Activated T-cell treated with anti-CD3 and anti-CD28 coated beads for 48 hours (primary cell): ENCODE data around the gene TMEM273.

Experiments used
- DNase-seq: peaks from one replicate; pipeline ENCODE4 v3.0.0-alpha.2; 2020; ENCODE audit warnings: low read depth

The TMEM273 gene

GRCh38 chr10:49176310-49177268, 11.6 kb downstream of the TMEM273 start:
- no peak for DNase-seq

GRCh38 chr10:49175587-49176309, 12.4 kb downstream of the TMEM273 start:
- no peak for DNase-seq

GRCh38 chr10:49174926-49175500, 13.2 kb downstream of the TMEM273 start:
- DNase-seq: no peak

- DNase-seq: no peak
Measured at GRCh38 chr10:49174261-49174925, 13.8 kb downstream of the TMEM273 start.

- no peak for DNase-seq
Measured at GRCh38 chr10:49173853-49174252, 14.3 kb downstream of the TMEM273 start.

GRCh38 chr10:49173201-49173772, 14.9 kb downstream of the TMEM273 start:
- no peak for DNase-seq

GRCh38 chr10:49172777-49173132, 15.4 kb downstream of the TMEM273 start:
- DNase-seq: no peak

- no peak for DNase-seq
Measured at GRCh38 chr10:49172061-49172776, 16.0 kb downstream of the TMEM273 start.

- no peak for DNase-seq
Measured at GRCh38 chr10:49171326-49172060, 16.7 kb downstream of the TMEM273 start.

GRCh38 chr10:49170632-49171325, 17.4 kb downstream of the TMEM273 start:
- DNase-seq: no peak

- no peak for DNase-seq
Measured at GRCh38 chr10:49169776-49170175, 18.4 kb downstream of the TMEM273 start.

- no peak for DNase-seq
Measured at GRCh38 chr10:49168831-49169500, 19.2 kb downstream of the TMEM273 start.

- no peak for DNase-seq
Measured at GRCh38 chr10:49168171-49168540, 20.0 kb downstream of the TMEM273 start.

- DNase-seq: no peak
Measured at GRCh38 chr10:49167425-49168170, 20.6 kb downstream of the TMEM273 start.

- no peak for DNase-seq
Measured at GRCh38 chr10:49166484-49167400, 21.4 kb downstream of the TMEM273 start.

GRCh38 chr10:49165821-49166483, 22.2 kb downstream of the TMEM273 start:
- no peak for DNase-seq

GRCh38 chr10:49165259-49165658, 22.9 kb downstream of the TMEM273 start:
- DNase-seq: no peak
